Measurements from ENCODE around the gene MT1F.
A peak's percentile ranks its signal among the peaks of the same experiment; 100 is the strongest.
"Not testable (repeated sequence)": the region's sequence is repeated elsewhere in the genome, so short reads cannot be mapped to it uniquely, and the experiment has no call there.

Gene MT1F

DNA sequence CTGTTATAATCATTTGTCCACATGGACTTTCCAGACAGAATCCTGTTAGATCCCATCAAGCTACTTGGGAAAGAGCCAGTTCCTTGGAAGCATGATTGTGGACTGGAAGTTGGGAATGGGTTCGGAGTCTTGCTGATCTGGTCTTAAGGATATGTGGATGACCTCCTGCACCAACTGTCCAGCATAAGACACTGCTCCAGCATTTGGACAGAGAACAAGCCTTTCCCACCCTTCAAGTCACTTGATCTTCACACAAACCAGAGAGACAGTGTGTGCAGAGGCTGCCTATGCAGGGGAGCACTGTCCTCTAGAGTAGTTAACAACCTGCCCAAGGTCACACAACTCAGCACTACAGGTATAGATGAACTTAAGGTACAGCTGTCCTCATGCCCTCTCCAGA is 11.9 kb upstream of the MT1F start:
- no peak for DNase-seq

- no peak for DNase-seq
Observed at GRCh38 chr16:56647641-56648431, 9.9 kb upstream of the MT1F start.

GRCh38 chr16:56649271-56649670 is 8.5 kb upstream of the MT1F start:
- DNase-seq, result no peak

GRCh38 chr16:56649820-56650219 is 7.9 kb upstream of the MT1F start:
- DNase-seq, result no peak

DNA sequence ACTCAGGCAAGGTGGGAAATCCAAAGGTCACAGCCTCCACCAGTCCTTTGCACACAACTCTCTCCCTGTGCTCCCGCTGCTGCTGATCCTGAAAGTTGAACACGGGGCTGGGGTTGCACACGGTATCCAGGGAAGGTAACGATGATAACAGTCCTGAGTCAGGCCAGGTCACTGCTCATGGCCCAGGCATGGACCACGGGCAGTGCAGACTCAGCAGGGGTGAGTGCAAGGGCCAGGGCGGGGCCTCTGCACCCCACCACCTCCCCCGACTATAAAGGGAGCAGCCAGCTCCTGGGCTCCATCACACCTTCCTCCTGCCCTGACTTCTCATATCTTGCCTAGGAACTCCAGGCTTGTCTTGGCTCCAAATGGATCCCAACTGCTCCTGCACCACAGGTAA is 6.2 kb upstream of the MT1F start, which contains the start of gene MT1B:
Gene MT1B (plus strand): TSS at position 301 of the 400 bp plus-strand sequence. CDS start 68 bp downstream, at position 369.
- no peak for DNase-seq

- no peak for DNase-seq
Observed at GRCh38 chr16:56652600-56652999, 5.2 kb upstream of the MT1F start.

DNA sequence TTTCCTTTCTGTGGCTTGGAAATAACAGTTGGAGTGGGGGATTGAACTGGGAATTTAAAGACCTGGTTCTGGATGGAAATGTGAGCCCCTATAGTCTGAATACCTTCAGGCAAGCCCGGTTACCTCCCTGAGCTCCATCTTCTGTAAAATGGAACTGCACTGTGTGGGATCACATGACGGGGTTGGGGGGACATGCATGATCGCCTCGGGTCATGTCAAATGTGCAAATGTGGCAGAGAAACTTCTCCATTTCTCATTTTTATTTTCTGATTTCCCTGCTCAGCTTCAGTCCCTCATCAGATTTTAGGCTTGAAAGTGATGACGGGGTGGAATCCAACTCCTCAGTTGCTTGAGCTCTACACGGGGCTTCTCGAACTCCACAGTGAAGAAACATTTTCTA is 4.5 kb upstream of the MT1F start:
- no peak for DNase-seq

DNA sequence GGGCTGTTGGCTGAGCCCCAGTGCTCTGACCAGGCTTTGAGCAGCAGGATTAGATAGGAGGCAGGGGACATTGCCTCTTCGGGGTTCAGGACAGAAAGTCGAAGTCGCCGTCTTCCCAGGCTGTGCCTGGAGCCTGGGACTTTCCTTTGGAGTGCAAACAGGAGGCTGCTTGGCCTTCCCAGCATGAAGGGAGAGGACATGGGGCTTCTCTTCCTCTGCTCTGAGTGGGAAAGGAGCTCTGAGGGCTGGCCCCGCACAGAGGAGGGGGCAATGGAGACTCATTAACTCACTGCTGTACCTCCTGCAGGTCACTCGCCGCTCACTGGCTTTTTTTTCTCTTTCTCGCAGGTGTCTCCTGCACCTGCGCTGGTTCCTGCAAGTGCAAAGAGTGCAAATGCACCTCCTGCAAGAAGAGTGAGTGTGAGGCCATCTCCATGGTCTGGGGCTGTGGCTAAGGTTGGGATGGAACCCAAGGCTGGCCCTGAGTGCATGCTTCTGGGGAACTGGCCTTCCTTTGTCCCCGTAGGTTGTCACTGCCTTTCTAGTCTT is 642 bp downstream of the MT1F start:
- DNase-seq, result no peak

GRCh38 chr16:56662357-56663354 is 4.9 kb downstream of the MT1F start:
- peak; percentile 32 for DNase-seq

GRCh38 chr16:56664506-56664905 is 6.7 kb downstream of the MT1F start:
- no peak for DNase-seq

DNA sequence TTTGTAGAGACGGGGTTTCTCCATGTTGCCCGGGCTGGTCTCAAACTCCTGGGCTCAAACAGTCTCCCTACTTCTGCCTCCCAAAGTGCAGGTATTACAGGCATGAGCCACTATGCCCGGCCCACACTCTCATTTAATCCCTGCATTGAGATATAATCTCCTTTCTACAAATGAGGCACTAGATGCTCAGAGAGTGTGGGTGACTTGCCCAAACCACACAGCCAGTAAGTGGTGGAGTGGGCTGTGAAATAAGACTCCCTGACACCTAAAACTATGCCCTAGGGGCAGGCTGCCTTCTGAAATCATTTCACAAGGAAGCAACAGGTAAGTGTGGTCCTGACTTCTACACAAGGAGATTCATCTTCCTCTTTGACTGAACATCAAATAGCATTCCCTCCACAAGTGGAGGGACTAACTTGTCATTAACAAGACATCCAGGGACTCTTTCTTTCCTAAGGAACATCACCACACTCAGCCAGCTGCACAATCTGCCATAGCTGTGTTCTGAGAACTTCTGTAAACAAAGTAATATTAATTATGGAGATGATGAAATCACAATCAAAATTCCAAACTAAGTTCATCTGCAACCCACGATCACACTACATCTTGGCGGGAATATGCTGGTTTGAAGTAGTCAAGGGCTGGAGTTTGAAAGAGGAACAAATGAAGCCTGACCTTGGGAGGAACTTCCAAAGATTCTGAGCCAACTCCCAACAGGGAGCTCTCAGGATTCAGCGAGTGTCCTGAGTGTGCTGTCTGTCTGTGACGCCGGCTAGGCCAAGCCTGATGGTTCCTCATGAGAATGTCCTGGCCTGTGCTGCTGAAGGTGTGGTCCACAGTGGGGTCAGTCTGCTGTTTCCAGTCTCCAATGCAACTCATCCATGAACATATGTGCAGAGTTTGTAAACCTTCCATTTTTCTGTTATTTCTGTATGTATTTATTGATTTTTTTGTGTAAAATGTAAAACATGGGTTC is 7.8 kb downstream of the MT1F start:
- not testable (repeated sequence) for DNase-seq

GRCh38 chr16:56667581-56668571 is 10.1 kb downstream of the MT1F start, which contains the start of gene MT1G:
TSS of gene MT1G (minus strand) at chr16:56668065. CDS start at chr16:56667993, 72 bp downstream.
- DNase-seq, result no peak

DNA sequence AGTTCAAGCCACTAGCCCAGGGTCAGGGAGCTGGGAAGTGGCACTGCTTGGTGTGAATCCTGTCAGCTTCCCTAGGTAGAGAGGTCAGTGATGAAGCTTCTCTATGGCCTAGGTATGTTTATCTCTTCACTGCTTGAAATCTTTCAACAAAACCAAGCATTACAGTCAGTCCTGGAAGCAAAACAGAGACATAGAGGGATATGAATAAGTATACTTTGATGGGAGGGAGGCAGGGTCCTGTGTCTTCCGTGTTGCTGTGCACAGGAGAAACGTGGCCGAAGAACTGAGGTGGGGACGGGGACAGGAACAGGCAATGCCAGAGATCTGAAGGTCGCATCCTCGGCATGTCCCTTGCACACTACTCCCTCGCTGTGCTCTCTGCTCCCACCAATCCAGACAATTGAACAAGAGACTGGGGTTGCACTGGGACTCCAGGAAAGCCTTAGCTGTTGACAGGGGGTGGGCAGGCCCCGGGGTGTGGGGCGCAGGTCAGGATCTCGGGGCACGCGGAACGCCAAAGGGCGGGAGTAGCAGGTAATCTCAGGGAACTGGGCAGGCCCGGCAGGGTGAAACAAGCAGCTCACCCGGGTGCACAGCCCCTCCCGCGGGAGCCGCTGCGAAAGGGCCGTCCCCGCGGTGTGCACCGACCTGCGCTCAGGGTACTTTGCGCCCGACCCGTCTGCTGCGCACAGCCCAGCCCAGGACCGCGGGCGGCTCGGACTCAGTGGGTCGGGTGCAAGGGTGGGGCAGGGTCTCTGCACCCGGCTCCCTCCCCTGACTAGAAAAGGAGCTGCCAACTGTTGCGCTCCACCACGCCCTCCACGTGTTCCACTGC is 11.5 kb downstream of the MT1F start, which contains the start of gene MT1H:
Gene MT1H (plus strand): TSS at position 810 of the 835 bp plus-strand sequence. CDS start 71 bp downstream, outside the sequence.
- DNase-seq, result no peak

DNA sequence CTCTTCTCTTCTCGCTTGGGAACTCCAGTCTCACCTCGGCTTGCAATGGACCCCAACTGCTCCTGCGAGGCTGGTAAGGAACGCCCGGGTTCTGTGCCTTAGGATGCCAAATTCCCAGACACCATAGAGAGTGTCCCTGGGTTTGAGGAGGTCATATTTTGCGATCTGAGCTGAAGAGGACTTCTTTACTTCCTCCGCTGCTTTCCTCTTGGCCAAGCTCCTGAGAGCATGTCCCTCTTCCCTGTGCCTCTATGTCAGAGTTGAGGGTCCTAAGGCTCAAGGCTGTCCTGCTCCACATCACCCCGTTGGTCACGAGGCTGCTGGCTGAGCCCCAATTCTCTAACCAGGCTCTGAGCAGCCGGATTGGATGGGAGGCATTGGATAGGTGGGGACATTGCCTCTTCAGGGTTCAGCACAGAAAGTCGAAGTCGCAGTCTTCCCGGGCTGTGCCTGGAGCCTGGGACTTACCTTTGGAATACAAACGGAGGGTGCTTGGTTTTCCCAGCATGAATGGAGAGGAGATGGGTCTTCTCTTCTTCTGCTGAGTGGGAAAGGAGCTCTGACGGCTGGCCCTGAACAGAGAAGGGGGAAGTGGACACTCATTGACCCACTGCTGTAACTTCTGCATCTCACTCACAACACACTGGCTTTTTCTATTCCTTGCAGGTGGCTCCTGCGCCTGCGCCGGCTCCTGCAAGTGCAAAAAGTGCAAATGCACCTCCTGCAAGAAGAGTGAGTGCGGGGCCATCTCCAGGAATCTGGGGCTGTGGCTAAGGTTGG is 12.3 kb downstream of the MT1F start:
- DNase-seq, result no peak

DNA sequence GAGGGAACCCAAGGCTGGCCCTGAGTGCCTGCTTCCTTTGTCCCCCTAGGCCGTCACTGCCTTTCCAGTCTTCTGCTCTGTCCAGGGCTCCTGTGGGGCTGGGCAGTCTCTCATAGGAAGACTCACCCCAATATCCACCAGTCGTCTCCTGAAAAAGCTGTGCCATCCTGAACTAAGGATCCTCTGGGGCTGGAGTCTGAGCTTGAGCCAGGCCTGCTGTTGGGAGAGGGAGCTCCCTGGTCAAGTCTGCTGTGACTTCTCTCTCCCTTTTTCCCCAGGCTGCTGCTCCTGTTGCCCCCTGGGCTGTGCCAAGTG is 12.8 kb downstream of the MT1F start:
- DNase-seq, result no peak

DNA sequence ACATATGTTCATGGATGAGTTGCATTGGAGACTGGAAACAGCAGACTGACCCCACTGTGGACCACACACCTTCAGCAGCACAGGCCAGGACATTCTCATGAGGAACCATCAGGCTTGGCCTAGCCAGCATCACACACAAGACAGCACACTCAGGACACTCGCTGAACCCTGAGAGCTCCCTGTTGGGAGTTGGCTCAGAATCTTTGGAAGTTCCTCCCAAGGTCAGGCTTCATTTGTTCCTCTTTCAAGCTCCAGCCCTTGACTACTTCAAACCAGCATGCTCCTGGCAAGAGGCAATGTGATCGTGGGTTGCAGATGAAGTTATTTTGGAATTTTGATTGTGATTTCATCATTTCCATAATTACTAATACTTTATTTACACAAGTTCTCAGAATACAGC is 13.9 kb downstream of the MT1F start:
- DNase-seq, result not testable (repeated sequence)

DNA sequence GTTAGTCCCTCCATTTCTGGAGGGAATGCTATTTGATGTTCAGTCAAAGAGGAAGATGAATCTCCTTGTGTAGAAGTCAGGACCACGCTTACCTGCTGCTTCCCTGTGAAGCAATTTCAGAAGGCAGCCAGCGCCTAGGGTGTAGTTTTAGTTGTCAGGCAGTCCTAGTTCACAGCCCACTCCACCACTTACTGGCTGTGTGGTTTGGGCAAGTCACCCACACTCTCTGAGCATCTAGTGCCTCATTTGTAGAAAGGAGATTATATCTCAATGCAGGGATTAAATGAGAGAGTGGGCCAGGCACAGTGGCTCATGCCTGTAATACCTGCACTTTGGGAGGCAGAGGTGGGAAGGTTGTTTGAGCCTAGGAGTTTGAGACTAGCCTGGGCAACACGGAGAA is 14.4 kb downstream of the MT1F start:
- DNase-seq, result not testable (repeated sequence)

DNA sequence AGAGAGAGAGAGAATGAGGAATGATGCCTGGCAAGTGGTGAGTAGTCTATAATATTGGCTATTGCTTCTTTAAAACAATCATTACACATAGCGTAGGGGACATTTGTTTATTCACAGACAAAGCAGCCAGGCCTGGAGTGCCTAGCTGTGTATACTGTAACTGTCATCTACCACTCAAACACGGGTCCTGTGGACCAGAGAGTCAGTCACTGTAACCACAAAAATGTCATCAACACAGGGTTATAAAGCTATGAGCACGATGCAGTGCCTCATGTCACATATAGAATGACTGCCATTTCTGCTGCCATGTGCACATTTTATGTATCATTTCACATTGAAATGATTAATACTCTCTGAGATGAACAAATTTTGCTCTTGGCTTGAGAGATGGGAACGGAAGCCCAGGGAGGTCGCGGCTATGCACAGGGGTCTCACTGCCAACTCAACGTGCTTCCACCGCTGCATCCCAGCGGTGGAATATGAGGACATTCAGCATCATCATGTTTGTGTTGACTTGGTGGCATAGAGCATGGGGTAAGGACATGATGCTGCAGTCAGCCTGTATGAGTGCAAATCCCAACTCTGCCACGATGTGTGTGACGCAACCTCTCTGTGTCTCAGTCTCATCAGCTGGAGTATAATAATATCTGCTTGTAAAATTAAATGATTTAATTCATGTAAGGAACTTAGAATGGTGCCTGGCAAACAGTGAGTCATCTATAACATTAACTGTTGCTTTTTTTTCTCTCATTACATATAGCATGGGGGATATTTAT is 15.2 kb downstream of the MT1F start:
- DNase-seq, result no peak

Data from stimulated activated naive CD4-positive, alpha-beta T cell treated with Interleukin-2 at 50 U/mL for 16 hours (primary cell).